GM18858 (cell line): ENCODE results near the gene PADI3.
"Not testable (repeated sequence)": the region's sequence is repeated elsewhere in the genome, so short reads cannot be mapped to it uniquely, and the experiment has no call there.

Experiments used
- ATAC-seq: cut with Tn5 transposase; IDR thresholded peaks from one replicate; pipeline ENCODE4 v1.9.1; 2021; ENCODE audit not compliant: unreplicated experiment

PADI3 gene

DNA sequence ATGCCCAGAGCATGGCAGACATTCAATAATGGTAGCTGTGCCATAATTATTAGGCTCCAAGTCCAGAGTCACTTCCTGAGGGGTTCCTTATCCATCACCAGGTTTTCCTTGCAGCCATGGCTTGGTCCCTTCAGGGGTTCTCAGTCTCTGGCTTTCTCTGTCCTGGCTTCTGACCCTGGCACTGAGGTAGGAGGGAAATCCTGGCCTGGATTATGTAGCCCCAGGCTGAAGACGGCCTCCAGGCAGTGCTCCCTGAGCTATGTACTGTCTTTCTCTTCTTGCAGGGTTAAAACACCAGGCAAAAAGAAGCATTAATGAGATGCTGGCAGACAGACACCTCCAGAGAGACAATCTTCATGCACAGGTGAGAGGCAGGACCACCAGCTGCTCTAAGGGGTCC, 9.5 kb upstream of the PADI3 start:
- no peak for ATAC-seq

DNA sequence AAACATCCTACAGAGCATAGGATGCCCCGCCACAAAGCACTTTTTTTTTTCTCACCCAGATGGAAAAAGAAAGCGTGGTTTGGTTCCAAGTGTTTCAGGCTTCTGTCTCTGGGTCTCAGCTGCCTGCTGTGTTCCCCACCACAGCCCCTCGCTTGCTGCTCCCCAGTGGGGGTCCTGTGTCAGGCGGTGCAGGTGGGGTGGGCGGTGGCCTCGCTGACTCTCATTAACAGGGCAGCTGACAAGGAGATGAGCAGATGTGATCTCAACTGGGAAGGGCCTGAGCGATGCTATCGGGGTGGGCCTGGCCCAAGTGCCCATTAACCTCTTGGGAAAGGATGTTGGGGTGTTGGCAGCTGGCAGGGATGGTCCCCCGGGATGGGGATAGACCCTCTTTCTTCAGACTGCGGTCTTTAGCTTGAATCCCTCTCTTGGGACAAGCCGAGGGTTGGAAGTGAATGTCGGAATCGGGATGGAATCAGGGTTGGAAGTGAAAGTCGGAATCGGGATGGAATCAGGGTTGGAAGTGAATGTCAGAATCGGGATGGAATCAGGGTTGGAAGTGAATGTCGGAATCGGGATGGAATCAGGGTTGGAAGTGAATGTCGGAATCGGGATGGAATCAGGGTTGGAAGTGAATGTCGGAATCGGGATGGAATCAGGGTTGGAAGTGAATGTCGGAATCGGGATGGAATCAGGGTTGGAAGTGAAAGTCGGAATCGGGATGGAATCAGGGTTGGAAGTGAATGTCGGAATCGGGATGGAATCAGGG, 7.7 kb upstream of the PADI3 start:
- not testable (repeated sequence) for ATAC-seq

DNA sequence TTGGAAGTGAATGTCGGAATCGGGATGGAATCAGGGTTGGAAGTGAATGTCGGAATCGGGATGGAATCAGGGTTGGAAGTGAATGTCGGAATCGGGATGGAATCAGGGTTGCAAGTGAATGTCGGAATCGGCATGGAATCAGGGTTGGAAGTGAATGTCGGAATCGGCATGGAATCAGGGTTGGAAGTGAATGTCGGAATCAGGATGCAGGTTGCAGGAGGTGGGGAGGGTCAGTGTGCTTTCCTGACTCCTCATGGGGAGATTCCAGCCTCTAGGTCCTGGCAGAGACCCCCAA, 7.2 kb upstream of the PADI3 start:
- ATAC-seq: not testable (repeated sequence)

DNA sequence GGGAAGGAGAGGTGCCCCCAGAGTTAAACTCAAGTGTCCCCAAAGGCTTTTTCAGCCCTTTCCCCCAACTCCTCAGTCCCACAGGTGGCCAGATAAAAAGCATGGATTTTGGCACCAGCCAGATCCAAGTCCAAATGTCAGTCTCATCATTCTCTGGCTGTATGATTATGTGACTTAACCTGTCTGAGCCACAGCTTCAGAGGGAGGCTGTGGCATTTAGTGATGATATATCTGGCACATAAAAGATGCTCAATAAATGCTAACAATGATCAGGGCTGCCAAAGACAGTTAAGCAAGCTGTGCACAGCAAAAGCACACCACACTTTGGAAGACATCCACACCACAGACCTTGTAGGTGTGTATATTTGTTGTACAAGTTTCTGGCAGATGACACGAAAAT, 5.6 kb upstream of the PADI3 start:
- no peak for ATAC-seq

DNA sequence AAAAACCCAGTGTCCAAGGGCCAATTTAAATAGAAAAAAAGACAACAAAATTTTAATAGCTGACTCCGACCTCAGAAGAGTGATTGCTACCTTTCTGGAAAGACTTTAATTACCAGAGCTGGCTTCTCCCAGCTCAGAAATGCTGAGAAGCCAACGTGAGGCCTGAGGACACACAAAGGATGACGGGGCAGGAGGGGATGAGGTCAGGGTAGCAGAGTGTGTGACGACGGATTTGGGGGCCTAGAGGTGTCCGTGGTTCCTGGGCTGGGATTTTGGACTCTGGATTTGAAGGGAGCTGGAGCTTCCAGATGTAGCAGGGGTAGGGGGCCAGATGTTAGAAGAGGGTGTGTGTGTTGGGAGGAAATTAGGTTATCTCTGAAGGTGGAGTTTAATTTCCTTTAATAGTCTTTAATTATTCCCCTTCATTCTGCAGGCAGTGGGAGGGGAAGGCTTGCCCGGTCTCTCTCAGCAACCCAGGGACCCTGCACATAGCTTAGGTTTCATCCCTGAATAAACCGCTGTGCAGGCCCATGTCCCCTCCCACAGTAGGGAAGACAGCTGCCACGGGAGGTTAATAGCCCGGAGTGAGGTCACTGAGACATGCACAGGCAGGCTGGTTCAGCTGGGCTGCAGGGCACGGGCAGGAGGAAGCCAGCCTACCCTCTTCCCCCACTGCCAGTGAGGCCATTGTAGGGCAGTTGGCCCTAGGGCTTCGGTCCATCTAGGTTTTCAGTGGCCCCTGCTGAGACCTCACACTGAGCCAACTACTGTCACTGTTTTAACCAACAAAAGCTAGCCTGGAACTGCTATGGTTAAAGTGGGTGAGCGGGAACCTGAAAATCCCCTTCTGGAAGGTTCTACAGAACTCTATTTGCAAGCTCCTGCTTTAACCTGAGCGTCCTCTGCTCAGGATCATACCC, 3.8 kb upstream of the PADI3 start:
- no peak for ATAC-seq

DNA sequence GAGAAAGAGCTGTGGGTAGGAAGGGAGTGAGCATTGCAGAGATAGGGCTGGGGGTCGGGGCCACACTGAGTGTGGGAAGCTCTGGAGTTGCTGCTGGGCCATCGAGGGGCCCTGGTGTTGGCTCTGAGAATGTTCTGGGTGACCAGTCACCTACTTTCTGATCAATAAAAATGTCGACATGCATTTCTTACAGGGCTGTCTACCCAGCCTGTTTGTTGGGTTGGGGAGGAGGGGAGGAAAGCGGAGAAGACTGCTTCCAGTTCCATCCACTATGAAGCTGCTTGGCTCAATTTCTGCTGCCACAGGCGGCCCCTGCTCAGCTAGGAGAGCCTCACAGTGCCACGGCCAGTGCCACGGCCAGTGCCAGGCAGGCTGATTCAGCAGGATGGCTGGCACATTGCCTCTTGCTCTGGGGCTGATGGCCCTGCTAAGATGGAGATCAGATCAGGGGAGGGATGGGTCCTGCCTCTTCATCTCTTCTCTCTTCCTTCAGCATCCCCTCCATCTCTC, 3.0 kb upstream of the PADI3 start:
- no peak for ATAC-seq

DNA sequence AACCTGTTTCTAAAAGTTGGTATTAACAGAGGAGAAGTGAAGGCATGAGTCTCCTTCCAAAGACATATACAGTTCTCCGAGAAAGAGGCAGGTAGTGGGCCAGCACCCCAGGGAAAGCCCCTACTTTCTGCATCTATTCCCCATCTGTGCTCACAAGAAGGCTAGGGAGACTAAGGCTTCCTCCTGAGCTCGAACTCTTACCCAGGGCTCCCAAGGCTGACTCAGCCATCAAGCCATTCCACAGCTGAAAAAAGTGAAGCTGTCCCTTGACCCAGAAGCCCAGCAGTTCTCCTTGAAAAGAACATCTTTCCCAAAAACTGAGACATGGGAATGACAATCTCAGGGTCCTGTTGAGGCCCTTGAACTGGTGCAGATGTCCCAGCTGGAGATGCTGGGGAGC, 1.9 kb upstream of the PADI3 start:
- no peak for ATAC-seq

DNA sequence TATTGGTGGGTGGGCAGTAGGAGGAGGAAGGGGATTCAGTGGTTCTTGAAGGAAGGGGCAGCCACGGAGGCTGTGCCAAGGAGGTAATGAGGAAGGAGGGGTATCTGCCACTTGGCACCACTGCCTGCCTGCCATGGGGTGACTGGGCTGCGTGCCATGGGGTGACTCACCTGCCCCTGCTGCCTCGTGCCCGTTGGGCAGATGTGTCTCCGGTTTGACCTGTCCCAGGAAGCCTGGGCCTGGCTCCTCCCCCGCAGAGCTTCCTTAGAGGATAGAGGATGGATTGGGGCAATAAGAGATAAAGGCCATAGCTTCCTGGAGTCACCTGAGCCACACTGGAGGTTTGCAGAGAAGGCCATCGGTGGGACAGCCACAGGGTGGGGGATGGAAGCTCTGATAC, 1.7 kb downstream of the PADI3 start:
- ATAC-seq: no peak

DNA sequence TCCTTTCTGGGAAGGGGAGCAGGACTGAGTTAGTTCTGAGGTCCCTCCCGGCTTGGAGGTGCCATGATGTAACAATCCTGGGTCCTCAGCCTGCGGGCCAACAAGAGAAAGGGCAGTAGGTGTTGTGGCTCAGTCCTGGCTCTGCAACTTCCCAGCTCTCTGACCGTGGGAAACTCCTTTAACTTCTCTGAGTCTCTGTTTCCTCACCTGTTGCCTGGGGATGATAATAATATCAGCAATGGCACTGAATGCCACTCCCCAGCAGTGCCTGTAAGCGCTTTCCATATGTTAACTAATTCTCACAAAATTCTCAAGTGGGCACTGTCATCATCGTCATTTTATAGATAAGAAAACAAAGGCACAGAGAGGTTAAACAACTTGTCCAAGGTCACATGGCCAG, 2.3 kb downstream of the PADI3 start:
- no peak for ATAC-seq

DNA sequence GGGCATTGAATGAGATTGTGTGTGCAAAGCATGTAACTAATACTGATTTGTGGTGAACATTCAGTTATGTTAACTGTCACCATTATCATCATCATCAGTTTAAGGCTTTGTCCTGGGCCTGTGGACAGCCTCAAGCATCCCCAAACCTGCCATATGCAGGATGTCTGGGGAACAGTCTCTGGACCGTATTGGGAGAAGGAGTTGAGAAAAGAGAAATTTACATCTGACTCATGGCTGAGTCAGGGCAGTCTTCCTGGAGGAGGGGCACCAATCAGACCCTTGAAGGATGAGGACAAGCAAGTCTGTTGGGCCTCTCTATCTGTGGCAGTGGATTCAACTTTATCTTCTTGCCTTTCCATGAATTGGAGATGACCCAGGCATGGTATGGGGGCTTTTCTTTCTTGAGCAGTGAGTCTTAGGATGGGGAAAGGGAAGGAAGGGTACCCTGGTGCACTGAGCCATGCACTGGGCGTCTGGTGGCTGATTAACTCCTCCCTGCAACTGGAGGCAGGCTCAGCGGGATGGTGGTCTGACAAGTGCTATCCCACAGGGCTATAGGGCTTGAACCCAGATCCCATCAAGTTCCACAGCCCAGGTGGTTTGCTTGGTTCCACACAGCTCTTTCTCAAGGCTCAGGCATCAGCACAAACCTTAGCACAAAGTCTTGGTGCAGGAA, 2.9 kb downstream of the PADI3 start:
- ATAC-seq: no peak

DNA sequence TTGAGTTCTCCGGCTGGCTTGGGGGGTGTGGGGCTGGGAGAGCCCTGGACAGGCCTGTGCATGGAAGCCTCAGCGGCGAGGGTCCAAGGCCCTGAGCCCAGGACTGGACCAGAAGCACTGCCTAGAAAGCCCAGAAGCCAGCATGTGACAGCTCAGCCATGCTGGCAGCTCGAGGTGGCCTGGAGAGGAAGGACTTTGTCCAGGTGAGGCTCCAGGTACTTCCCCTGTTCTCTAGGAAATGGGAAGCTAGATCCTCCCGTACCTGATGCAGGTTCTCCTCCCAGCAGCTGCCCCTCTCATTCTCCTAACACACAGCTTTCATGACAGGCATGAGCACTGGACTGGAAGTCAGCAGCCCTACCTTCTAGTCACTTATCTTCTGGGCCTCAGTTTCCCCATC, 6.4 kb downstream of the PADI3 start:
- ATAC-seq: no peak

DNA sequence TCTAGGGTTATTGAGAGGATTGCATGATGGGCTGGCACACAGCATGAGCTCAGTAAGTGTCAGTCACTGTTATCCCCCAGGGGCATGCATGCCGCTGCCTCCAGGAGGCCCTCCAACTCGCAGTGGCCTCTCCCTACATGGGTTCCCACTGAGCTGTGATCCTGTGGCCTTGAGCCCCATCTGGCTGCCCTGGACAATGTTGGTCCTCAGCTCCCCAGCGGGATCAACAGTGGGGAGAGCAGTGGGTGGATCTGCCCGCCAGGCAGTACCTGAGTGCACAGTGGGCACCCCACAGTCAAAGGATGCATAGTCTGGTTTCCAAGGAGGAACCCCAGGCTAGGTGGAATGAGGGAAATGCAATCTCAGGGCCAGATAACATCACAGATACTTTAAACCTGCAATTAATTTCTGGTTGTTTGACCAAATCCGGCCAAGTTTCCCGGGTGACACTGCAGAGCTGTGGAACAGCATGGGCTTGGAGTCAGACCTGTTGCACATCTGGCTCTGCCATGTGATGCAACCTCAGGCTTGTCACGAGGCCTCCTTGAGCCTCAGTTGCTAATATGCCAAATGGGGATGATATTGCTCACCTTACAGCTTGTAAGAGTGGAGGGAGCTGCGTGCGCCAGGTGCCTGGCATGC, 9.3 kb downstream of the PADI3 start:
- no peak for ATAC-seq

DNA sequence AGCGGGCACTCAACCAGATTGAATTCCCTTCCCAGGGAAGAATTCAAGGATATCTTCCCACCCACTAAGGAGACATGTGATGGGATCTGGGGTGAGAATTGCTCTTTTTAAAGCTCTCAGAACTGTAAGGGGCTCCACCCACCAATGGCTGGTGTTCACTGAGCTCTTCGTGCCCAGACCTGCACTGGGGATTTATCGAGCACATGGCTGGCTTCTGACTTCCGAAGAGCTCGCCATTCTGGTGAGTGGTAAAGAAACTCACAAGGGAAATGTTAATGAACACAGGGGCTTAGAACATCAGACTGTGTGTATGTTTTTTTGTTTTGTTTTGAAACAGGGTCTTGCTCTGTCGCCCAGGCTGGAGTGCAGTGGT, 9.8 kb downstream of the PADI3 start:
- ATAC-seq: no peak

DNA sequence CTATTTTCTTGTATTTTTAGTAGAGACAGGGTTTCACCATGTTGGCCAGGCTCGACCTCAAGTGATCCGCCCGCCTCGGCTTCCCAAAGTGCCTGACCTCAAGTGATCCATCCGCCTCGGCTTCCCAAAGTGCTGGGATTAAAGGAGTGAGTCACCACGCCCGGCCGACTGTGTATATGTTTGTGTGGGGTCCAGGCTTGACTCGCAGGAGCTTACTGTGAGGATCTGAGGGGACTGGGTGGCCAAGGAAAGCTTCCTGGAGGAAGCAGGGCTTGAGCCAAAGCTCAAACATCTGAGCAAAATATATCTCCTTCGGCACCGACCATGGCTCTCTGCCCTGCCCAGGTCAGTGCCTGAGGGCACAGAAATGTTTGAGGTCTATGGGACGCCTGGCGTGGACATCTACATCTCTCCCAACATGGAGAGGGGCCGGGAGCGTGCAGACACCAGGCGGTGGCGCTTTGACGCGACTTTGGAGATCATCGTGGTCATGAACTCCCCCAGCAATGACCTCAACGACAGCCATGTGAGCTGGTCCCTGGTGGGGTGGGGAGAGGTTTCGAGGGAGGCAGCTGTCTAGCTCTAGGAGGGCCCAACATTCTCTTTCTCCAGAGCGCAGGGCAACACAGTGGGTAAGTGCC, 10.5 kb downstream of the PADI3 start:
- ATAC-seq: no peak

DNA sequence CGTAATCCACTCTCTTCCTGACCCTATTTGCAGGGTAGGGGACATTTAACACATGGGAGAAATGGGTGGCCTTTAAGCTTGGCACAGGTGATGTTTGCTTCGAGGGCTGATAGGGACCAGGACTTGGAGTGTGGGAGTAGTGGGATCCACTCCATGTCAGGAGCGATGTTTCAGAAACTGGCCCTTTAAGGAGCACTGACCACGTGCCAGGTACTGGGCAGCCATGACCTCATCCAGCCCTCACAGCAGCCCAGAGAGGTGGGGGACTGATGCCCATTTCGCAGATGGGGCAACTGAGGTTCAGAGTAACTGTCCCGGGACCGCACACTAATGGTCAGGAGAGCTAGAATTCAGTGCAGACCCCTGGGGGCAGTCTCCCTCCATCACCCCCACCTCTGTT, 11.4 kb downstream of the PADI3 start:
- ATAC-seq: no peak

DNA sequence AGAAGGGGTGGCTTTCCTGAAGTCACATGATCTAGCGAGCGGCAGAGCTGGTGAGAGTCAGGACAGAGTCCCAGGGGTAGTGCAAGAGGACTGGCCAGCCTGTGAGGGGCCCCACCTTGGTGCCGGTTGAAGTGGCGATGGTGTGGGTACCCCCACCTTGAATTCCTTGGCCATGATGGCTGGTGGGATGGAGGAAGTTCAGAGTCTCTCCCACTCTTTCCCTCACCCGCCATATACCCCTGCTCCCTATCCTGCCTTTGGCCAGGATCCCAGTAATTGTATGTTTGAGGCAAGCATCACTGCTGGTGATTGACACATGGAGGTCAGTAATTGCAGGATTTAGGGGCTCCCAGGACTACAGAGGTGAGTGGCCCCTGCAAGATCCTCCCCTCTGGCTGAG, 11.8 kb downstream of the PADI3 start:
- ATAC-seq: no peak

DNA sequence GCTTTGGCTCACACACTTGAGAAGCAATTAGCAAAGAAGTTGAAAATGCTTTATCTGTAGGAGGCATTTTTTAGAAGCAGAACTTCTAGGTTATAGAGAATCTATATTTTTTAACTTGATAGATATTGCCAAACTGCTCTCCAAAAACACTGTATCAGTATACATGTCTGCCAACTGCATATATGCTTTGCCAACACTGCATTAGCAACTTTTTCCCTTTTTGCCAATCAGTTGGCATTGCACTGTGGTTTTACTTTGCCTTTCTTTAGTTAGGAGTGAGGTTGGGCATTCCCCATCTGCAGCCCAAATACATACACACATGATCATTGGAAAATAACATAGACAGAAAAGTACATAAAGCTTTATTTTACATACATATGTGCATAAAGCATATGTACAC, 15.0 kb downstream of the PADI3 start:
- ATAC-seq: no peak

DNA sequence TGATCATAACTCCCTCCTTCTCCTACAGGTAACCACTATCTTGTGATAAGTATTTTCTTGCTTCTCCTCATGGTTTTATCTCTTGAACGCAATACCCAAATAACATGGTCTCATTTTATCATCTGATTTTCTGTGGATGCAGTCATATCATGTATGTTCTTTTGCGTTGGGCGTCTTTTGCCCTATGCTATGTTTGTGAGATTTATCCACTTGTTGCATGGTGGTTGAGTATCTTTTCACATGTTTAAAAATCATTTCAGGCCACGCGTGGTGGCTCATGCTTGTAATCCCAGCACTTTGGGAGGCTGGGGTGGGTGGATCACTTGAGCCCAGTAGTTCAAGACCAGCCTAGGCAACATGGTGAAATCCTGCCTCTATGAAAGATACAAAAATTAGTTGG, 15.6 kb downstream of the PADI3 start:
- no peak for ATAC-seq

DNA sequence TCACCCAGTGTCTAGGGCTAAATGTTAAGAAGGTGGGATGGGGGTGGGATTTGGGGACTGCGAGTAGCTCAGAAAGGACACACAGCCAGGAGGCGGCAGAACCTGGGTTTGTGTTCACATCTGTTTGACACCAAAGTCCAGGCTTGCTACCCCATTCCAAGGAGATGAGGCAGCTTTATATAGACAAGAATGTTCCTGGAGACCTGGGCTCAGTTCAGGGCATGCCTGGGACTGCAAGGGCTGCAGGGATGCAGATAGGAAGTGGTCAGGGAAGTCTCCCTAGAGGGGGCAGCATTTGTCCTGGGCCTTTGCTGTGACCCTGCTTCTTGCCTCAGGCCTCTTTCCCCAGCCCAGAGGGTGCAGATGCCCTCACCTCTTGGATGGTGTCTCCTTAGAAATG, 16.3 kb downstream of the PADI3 start:
- ATAC-seq: no peak

DNA sequence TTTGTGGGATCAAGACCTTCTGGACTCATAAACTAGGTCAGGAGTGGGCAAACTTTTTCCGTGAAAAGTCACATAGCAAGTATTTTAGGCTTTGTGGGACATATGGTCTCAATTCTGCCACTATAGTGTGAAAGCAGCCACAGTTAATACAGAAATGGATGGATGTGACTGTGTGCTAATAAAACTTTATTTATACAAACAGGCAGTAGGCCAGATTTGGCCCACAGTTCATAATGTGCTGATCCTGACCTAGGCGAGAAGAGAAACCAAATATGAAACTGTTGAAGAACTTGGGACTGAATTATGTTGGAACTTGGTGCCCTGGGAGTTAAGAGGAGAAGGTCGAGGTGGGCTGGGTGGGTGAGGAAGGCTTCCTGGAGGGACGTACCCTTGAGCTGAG, 17.1 kb downstream of the PADI3 start:
- ATAC-seq: no peak
